GM21529 (cell line): ENCODE measurements around the gene CMSS1.
"Not testable (repeated sequence)": the region's sequence is repeated elsewhere in the genome, so short reads cannot be mapped to it uniquely, and the experiment has no call there.

Experiments
- ATAC-seq: cut with Tn5 transposase; IDR thresholded peaks from one replicate; pipeline ENCODE4 v1.9.1; 2021; ENCODE audit not compliant: unreplicated experiment

The CMSS1 gene

GRCh38 chr3:99817047-99817436, 620 bp upstream of the CMSS1 start:
- ATAC-seq = no peak

DNA sequence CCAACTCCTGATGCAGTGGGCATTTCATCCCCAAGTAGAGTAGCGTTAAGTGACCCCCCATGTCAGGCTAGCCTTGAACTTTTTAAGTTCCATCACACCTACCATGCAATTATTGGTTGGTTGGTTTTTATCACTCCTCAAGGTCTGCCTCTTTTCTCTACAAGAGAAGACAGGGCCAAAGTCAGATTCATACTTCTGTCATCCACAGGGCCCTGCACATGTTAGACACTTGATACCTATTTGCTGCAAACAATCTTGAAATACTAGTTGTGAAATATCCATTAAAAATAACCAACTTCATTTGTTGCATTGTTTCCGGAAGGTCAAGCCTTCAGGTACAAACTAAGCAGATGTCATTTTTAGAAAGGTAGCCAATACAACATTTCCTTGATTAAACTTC, 1.2 kb downstream of the CMSS1 start:
- no peak for ATAC-seq

DNA sequence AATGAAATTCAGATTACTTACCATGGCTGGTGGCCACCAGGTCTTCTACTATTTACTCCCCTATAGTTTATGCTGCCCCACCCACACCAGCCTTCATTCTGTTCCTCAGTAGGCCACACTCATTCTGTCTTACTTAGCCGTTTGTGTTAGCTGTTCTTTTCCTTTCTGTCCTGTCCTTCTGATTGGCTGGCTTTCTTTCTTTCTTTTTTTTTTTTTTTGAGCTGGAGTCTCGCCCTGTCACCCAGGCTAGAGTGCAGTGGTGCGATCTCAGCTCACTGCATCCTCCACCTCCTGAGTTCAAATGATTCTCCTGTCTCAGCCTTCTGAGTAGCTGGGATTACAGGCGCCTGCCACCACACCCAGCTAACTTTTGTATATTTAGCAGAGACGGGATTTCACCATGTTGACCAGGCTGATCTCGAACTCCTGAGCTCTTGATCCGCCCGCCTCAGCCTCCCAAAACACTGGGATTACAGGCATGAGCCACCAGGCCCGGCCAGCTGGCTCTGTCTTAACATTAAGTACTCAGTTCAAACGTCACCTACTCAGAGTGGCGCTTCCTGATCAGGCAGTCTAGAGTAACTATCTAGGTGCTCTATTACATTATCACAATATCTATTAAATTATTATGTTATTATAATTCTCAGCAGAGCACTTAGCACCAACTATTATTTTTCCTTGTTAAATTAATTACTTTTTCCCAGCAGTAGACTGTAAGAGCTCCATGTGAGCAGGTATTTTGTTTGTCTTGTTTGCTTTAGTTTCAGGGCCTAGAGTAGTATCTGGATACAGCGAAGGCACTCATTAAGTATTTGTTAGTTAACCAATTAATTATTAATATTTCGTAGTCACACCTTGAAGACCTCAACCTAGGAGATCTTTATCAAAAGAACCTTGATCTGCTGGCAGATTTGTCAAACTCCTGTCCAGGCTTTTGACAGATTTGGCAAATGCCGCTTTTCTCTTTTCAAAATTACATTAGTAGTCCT, 6.4 kb downstream of the CMSS1 start:
- no peak for ATAC-seq

DNA sequence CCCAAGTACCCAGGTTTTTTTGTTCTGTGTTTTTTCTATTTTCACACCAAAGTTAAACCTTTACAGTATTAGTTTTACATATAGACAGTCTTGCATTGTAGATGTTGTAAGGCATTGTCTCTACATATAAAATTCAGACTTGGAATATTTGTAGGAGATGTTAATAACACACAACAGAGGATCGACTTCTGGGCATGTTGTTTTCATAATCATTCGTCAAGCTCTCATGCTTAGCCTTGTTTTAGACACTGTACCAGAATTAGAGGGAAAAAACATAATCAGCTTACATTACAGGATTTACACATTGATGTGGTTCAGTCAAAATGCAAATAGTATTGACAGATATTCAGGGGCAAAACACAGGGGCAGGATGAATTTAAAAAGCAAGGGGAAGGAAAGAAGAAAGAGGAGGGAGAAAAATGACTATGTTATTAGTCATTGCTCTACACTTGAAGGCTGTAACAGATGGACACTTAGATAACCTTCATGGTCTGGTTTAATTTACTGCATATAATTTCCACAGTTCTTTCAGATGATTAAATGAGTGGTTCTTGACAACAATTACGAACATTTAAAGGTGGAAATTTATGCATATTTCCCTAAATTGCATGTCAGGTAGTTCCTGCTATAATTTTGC, 7.5 kb downstream of the CMSS1 start:
- no peak for ATAC-seq

GRCh38 chr3:99829844-99830243, 12.2 kb downstream of the CMSS1 start:
- ATAC-seq = no peak

DNA sequence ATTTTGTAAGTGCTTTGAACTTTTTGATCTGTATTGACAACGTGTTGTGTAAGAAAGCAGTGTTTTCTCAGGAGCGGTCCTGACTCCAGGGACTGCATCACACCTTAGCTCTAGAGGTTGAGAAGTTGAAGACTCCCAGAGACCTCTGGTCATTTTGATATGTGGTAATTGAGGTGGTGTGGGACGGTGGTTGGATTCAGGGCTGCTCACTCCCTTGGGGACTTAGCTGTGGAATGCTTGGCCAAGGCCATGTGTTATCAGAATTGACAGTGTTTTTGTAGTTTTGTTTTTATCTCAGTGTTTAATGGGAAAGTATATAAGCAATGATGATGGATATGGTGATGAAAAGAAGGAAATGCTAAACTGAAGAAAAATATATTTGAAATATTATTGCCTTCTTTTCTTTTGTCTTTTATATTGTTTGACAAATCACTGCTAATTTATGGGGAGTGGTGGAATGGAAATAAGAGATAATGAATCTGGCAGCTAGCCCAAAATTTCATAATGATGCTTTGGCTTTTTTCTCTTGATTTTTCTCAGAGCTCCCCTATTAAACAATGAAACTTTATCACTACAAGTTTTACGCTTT, 16.0 kb downstream of the CMSS1 start:
- ATAC-seq = no peak

- ATAC-seq = no peak
Measured at GRCh38 chr3:99834211-99834957, 16.7 kb downstream of the CMSS1 start.

DNA sequence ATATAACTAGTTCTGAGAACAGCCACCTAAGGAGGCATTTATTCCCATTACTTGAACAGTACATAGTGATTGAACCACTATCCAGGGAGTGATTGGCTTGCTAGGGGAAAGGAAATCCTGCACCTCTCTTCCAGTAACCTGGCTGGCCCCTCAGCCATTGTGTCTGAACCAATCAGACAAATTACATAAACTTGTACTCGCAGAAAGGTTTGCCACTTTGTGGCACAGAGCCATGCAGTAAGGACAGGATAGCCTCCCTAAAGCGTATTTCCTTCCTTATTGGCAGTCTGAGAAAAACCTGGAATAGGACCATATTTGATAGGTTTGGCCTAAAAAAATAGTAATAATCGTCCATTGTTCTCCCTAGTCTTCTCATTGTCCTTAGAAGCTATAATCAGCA, 19.0 kb downstream of the CMSS1 start:
- ATAC-seq = no peak

- ATAC-seq = no peak
Measured at GRCh38 chr3:99837715-99838114, 20.1 kb downstream of the CMSS1 start.

- no peak for ATAC-seq
Measured at GRCh38 chr3:99838755-99839154, 21.1 kb downstream of the CMSS1 start.

- ATAC-seq = no peak
Measured at GRCh38 chr3:99839613-99840012, 22.0 kb downstream of the CMSS1 start.

- not testable (repeated sequence) for ATAC-seq
Measured at GRCh38 chr3:99841949-99842348, 24.3 kb downstream of the CMSS1 start.

DNA sequence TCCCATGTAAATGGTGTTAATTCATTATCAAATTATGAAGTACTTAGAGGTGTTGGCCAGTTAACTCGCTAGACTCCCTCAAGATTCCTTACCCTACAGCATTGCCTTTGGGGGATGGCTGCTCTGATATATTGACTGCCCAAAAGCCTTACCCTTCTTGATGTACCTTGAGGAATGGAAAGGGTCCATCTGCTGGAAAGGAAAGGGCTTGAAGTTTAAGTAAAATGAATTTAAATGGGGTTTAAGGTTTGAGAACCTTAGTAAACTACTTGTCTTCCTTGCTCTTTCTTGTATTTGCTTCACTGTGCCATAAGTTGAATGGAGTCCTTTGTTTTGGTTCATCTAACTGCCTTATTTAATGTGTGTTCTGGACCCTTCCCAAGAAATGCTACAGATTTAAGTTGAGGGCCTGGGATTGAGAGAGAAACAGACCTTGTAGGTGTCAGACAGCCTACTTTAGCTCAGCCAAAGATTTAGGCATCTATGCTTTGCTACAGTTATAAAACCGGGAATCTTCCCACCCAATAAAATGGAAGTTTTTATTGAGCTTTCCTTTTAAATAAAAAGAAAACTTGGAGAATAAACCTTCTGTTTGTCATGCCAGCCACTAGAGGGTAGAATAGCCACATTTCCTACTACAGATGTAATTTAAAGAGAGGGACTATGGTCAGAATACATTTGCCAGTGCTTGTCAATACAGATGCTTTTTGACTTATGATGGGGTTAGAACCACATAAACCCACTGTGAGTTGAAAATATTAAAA, 25.3 kb downstream of the CMSS1 start:
- ATAC-seq = no peak

GRCh38 chr3:99843590-99844258, 26.1 kb downstream of the CMSS1 start:
- no peak for ATAC-seq

DNA sequence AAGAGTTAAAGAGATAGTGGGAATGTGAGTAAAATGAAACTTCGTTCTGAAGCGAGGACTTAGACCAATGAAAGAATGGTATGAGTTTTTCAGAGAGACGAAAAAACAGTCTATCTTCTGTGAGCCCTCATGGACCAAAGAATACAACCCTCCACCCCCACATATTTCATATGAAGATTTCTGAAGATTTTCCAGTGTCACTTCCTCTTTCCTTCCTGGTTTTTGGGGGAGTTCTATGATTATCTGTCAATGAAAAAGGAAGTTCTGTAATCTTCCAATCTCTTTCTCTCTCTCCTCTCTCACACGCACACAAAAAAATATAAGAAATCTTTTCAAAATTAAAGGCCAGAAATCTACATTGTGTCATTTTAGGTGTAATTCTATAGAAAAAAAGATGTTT, 27.7 kb downstream of the CMSS1 start:
- no peak for ATAC-seq

DNA sequence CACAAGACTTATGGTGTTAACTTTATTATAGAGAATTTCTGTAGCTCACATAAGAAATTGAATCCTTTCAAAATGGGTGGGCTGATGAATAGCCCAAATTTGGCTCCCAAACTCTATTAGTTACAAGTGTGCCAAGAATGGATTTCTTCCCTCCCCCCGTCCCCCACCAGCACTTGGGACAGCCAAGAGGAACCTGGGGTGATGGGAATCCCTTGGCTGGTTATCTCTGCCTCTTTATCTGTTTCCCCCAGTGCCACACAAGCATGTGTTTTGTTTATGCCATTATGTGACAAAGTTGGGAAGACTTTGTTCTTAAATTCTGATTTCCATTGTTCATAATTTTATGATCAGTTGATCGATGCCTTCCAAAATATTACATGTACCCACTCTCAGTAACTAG, 28.3 kb downstream of the CMSS1 start:
- ATAC-seq = no peak

- ATAC-seq = no peak
Measured at GRCh38 chr3:99846477-99847160, 29.0 kb downstream of the CMSS1 start.

DNA sequence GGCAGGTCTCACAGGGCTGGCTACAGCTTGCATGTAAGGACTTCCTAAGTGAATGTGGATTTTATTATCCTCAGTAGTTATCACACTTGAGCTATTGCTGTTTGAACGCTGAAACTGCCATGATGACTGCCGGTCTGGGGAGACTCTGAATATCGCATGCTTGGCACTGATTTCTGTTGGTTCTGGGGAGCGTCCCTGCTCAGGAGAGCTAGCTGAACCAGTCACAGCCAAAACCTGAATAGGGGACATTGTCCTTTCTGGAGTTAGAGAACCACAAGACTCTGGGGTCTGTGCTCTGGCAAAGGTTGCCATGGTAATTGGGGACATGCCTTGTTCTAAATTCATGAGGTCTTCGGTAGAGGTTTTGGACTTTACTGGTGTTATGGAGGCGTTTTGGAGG, 30.8 kb downstream of the CMSS1 start:
- ATAC-seq = no peak

- no peak for ATAC-seq
Measured at GRCh38 chr3:99850608-99851007, 32.9 kb downstream of the CMSS1 start.
